KMS-11 (cell line): Measurements from ENCODE around the gene RIPK4.

ENCODE experiments used
- H2AFZ ChIP-seq: fragments of 200-600 bp; sonication (generic); 2 replicates; pipeline ENCODE4 v1.6.1; 2016; ENCODE audit warnings: antibody characterized with exemption, mixed run types, low read depth
- H3K27ac ChIP-seq: fragments of 200-600 bp; sonication (generic); 2 replicates; pipeline ENCODE4 v1.6.1; 2016; ENCODE audit warnings: mild to moderate bottlenecking, mixed run types
- H3K27me3 ChIP-seq: fragments of 200-600 bp; sonication (generic); 2 replicates; pipeline ENCODE4 v1.6.1; 2017; ENCODE audit warnings: mild to moderate bottlenecking, low read depth, mixed run types, moderate library complexity; ENCODE audit not compliant: insufficient read depth
- H3K36me3 ChIP-seq: fragments of 200-600 bp; sonication (generic); 2 replicates; pipeline ENCODE4 v1.6.1; 2017; ENCODE audit warnings: mild to moderate bottlenecking, mixed run types; ENCODE audit not compliant: insufficient read depth
- H3K4me1 ChIP-seq: fragments of 200-600 bp; sonication (generic); 2 replicates; pipeline ENCODE4 v1.6.1; 2016; ENCODE audit warnings: mild to moderate bottlenecking, low read depth, mixed run types; ENCODE audit not compliant: poor library complexity, severe bottlenecking
- H3K4me2 ChIP-seq: fragments of 200-600 bp; sonication (generic); 2 replicates; pipeline ENCODE4 v1.7.0; 2016; ENCODE audit warnings: mild to moderate bottlenecking, mixed run types
- H3K4me3 ChIP-seq: fragments of 200-600 bp; sonication (generic); IDR thresholded peaks from 2 replicates; pipeline ENCODE4 v1.6.1; 2017; ENCODE audit warnings: low read depth, low read length, mixed read lengths; ENCODE audit not compliant: insufficient read depth
- H3K79me2 ChIP-seq: fragments of 200-600 bp; sonication (generic); 2 replicates; pipeline ENCODE4 v1.6.1; 2016; ENCODE audit warnings: low read depth, mixed run types; ENCODE audit not compliant: insufficient read depth
- H3K9ac ChIP-seq: fragments of 200-600 bp; sonication (generic); 2 replicates; pipeline ENCODE4 v1.6.1; 2016; ENCODE audit warnings: mild to moderate bottlenecking, mixed run types
- H4K20me1 ChIP-seq: fragments of 200-600 bp; sonication (generic); 2 replicates; pipeline ENCODE4 v1.6.1; 2016; ENCODE audit warnings: mild to moderate bottlenecking, mixed run types; ENCODE audit not compliant: insufficient read depth
- TF ChIP-seq, protein P1 (sequence below): fragments of 200-600 bp; sonication (generic); conservative IDR thresholded peaks from 2 replicates; pipeline ENCODE4 v1.6.1; 2017; ENCODE audit warnings: low read depth, mild to moderate bottlenecking, antibody characterized with exemption, low read length, moderate library complexity, mixed read lengths

RIPK4 gene

GRCh38 chr21:41768437-41769042 lies 1.7 kb upstream of the RIPK4 start:
- no peak overlapping the region for H2AFZ ChIP-seq
- no peaks in the 10 kb centered on the region for H3K36me3 ChIP-seq
- no peak overlapping the region for H3K4me2 ChIP-seq
- no peak overlapping the region for H3K9ac ChIP-seq
- H3K4me3 ChIP-seq: no peak overlapping the region
- no peak overlapping the region for H3K27ac ChIP-seq
- H3K79me2 ChIP-seq: no peaks in the 10 kb centered on the region
- TF ChIP-seq, protein P1, sequence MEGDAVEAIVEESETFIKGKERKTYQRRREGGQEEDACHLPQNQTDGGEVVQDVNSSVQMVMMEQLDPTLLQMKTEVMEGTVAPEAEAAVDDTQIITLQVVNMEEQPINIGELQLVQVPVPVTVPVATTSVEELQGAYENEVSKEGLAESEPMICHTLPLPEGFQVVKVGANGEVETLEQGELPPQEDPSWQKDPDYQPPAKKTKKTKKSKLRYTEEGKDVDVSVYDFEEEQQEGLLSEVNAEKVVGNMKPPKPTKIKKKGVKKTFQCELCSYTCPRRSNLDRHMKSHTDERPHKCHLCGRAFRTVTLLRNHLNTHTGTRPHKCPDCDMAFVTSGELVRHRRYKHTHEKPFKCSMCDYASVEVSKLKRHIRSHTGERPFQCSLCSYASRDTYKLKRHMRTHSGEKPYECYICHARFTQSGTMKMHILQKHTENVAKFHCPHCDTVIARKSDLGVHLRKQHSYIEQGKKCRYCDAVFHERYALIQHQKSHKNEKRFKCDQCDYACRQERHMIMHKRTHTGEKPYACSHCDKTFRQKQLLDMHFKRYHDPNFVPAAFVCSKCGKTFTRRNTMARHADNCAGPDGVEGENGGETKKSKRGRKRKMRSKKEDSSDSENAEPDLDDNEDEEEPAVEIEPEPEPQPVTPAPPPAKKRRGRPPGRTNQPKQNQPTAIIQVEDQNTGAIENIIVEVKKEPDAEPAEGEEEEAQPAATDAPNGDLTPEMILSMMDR: no peak
- H3K4me1 ChIP-seq: no peaks in the 10 kb centered on the region
- peaks cover 29% of the 10 kb centered on the region; the same call in 1 of the 2 replicates for H3K27me3 ChIP-seq
- no peaks in the 10 kb centered on the region for H4K20me1 ChIP-seq

DNA sequence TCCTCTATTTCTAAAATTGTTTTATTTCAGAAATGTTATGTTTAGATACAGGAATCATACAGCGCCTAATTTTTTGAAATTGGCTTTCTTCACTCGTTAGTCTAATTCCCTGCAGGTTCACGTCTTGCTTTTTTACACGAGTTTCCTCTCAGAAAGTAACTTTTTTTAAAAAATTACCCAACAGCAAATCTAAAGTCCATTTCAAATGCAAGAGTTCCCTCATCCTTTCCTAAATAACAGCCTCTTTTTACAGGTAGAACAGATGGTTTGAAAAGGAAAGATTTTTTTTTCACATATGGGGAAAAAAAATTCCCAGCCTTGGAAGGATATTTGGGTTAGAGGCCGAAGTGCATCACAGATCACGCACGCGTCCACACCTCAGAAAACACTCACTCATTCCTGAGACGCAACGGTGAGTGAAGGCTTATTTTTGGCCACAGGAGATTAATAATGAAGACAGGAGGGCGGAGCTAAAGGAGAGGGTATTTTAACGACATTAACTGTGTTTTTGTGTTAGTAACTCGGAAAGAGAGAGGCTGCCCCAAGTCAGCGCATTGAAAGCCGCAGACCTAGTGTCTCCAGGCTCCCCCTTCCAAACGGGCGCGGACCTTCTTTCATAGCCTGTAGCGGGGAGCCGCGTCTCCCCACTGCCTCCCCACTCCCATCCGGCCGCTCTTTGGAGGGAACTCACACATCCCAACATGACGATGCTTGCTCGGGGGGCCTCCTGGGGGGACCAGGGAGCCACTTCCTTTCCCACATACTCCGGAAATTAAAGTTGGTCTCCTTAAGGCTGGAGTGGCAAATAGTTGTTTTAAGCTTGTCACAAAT lies 969 bp upstream of the RIPK4 start:
- TF ChIP-seq, protein P1: no peak
- H3K27me3 ChIP-seq: peaks cover 29% of the 10 kb centered on the region; the same call in 1 of the 2 replicates
- no peak overlapping the region for H3K27ac ChIP-seq
- no peaks in the 10 kb centered on the region for H3K79me2 ChIP-seq
- no peak overlapping the region for H3K4me3 ChIP-seq
- no peak overlapping the region for H2AFZ ChIP-seq
- H3K9ac ChIP-seq: no peak overlapping the region
- no peaks in the 10 kb centered on the region for H3K36me3 ChIP-seq
- no peak overlapping the region for H3K4me2 ChIP-seq
- no peaks in the 10 kb centered on the region for H4K20me1 ChIP-seq
- no peaks in the 10 kb centered on the region for H3K4me1 ChIP-seq

DNA sequence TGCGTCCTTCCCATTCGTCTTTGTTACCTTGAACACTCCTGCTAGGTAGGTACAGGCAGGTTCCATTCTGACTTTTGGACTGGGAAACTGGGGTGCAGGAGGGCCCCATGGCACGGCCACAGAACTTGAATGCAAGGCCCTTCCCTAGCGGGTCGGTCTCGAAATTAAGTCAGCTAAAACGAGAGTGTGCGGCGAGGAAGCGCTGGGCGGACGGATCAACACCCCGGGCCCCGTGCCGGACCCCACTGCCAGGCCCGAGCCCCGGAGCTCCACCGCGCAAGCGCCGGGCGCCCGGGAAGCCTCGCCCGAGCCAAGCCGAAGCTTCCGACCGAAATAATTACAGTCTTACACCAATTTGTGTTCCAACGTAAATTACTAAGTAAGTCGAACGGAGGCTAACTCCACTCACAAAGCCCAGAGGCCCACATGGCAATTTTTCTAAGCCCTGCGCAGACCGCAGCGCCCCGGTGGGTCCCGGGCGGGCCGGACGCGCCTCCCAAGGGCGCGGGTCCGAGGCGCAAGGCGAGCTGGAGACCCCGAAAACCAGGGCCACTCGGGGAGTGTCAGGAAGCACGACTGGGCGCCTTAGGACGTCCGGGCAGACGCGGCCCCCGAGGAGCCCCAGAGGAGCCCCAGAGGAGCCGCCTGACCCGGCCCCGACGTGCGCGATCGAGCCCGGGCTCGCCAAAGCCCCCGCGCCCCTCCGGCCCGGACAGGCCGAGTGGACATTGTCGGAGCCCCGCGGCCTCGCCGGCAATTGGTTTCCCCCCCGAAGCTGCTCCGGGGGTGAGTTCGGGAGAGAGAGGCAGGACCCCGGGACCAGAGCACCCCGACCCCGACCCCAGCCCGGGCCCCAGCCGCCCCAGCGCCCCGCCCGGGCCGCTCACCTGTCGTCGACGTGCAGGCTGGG lies 624 bp downstream of the RIPK4 start:
- Histone ChIP-seq H3K9ac (no peak overlapping the region), H3K4me1 (no peaks in the 10 kb centered on the region), H3K36me3 (no peaks in the 10 kb centered on the region), H3K27me3 (peaks cover 34% of the 10 kb centered on the region; the same call in 1 of the 2 replicates), H3K4me3 (no peak overlapping the region), H4K20me1 (no peaks in the 10 kb centered on the region), H3K79me2 (no peaks in the 10 kb centered on the region), H2AFZ (no peak overlapping the region), H3K27ac (no peak overlapping the region), H3K4me2 (no peak overlapping the region)
- TF ChIP-seq, protein P1: no peak

DNA sequence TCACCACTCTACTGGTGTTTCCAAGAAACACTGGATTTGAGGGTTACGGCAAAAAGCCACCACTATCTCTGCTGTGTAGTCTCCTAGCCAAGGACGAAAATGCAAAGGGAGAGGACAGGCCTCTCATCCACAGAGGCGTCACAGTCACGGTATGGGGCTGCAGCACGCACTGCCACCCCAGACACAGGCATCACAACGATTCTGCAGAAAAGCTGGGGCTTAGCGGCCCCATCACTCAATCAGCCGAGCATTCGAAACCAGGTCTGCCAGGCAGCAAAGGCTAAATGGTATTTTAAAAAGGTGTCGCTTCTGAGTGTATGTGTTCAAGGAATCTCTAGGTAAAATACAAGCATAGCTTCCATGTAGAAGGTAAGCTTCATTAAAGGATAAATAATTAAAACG lies 1.4 kb downstream of the RIPK4 start:
- Histone ChIP-seq H3K36me3 (no peaks in the 10 kb centered on the region), H2AFZ (no peak overlapping the region), H3K4me3 (no peak overlapping the region), H4K20me1 (no peaks in the 10 kb centered on the region), H3K27ac (no peak overlapping the region), H3K9ac (no peak overlapping the region), H3K27me3 (peaks cover 36% of the 10 kb centered on the region; the same call in 1 of the 2 replicates), H3K79me2 (no peaks in the 10 kb centered on the region), H3K4me2 (no peak overlapping the region), H3K4me1 (no peaks in the 10 kb centered on the region)
- TF ChIP-seq, protein P1: no peak
